SK-N-SH (cell line): ENCODE results near the gene THAP3. TPM values are rescaled to one million over a fixed set of nuclear protein-coding genes. Genes with fewer than 3 reads are reported as not detected.

Experiments used
- CTCF ChIA-PET: fragments of 300-600, 350-600 bp; formaldehyde crosslinking; extraction: SDS; loops from one replicate; lab custom pipeline; 2021; lab: Yijun Ruan, JAX
- POLR2A ChIA-PET: fragments of 350-600 bp; sonication (Branson Sonifier 250); formaldehyde crosslinking; extraction: SDS; loops from one replicate; lab custom pipeline; 2020; ENCODE audit warnings: antibody characterized with exemption, inconsistent platforms; lab: Yijun Ruan, JAX
- DNase-seq: peaks from one replicate; pipeline ENCODE4 v3.0.0; 2012
- H2AFZ ChIP-seq: fragments of 200-600 bp; sonication (generic); 2 replicates; pipeline ENCODE4 v1.8.1; 2016; ENCODE audit warnings: antibody characterized with exemption, mild to moderate bottlenecking, low read depth
- H3F3A ChIP-seq: fragments of 200-600 bp; sonication (generic); replicated peaks from 2 replicates; pipeline ENCODE3; 2016; ENCODE audit warnings: antibody characterized with exemption, mild to moderate bottlenecking; ENCODE audit not compliant: insufficient read depth
- H3K27ac ChIP-seq, 2 experiments: fragments of 200-500 bp in 1 of 2; fragments of 200-600 bp in 1 of 2; sonication (Bioruptor generic) in 1 of 2; sonication (generic), shearing (Covaris generic) in 1 of 2; 2 replicates each; pipeline versions ENCODE4 v1.5.1 to v1.6.1; 2014 to 2016; ENCODE audit warnings: low read depth in 2 of 2, inconsistent platforms in 1 of 2, low read length in 1 of 2, mild to moderate bottlenecking in 1 of 2, mixed read lengths in 1 of 2
- H3K27me3 ChIP-seq: fragments of 200-600 bp; sonication (generic), shearing (Covaris generic); 2 replicates; pipeline ENCODE4 v1.6.1; 2016; ENCODE audit warnings: mixed run types; ENCODE audit not compliant: insufficient read depth
- H3K36me3 ChIP-seq, 2 experiments: fragments of 200-500 bp in 1 of 2; fragments of 200-600 bp in 1 of 2; sonication (Bioruptor generic) in 1 of 2; sonication (generic) in 1 of 2; replicated peaks in 1 of 2; 2 replicates each; pipeline versions ENCODE3 to v1.5.1; 2014 to 2016; ENCODE audit warnings: low read length in 1 of 2, mild to moderate bottlenecking in 1 of 2; ENCODE audit not compliant: insufficient read depth in 2 of 2, control insufficient read depth in 1 of 2
- H3K4me1 ChIP-seq, 2 experiments: fragments of 200-500 bp in 1 of 2; fragments of 200-600 bp in 1 of 2; sonication (Bioruptor generic) in 1 of 2; sonication (generic), shearing (Covaris generic) in 1 of 2; 2 replicates each; pipeline versions ENCODE4 v1.5.1 to v1.6.1; 2014 to 2016; ENCODE audit warnings: low read depth in 1 of 2, low read length in 1 of 2, mixed run types in 1 of 2; ENCODE audit not compliant: insufficient read depth in 2 of 2, control insufficient read depth in 1 of 2
- H3K4me2 ChIP-seq: fragments of 200-600 bp; sonication (generic), shearing (Covaris generic); 2 replicates; pipeline ENCODE4 v1.6.1; 2017; ENCODE audit warnings: mixed run types
- H3K4me3 ChIP-seq, 2 experiments: fragments of 200-500 bp in 1 of 2; fragments of 200-600 bp in 1 of 2; sonication (Bioruptor generic) in 1 of 2; sonication (generic), shearing (Covaris generic) in 1 of 2; 2 replicates each; pipeline versions ENCODE4 v1.5.1 to v1.8.1; 2014 to 2016; ENCODE audit warnings: low read depth in 2 of 2, inconsistent platforms in 1 of 2, low read length in 1 of 2, mild to moderate bottlenecking in 1 of 2, mixed read lengths in 1 of 2, moderate library complexity in 1 of 2
- H3K79me2 ChIP-seq: fragments of 200-600 bp; sonication (generic); 2 replicates; pipeline ENCODE4 v1.8.1; 2017; ENCODE audit warnings: mild to moderate bottlenecking; ENCODE audit not compliant: insufficient read depth
- H3K9ac ChIP-seq: fragments of 200-600 bp; sonication (generic); 2 replicates; pipeline ENCODE4 v1.6.1; 2017; ENCODE audit warnings: mixed run types
- H3K9me2 ChIP-seq: fragments of 200-600 bp; sonication (generic); 2 replicates; pipeline ENCODE4 v1.6.1; 2017; ENCODE audit warnings: mixed run types
- H3K9me3 ChIP-seq: fragments of 200-600 bp; sonication (generic); 2 replicates; pipeline ENCODE4 v1.6.1; 2017; ENCODE audit warnings: mixed run types, mild to moderate bottlenecking, moderate library complexity
- H4K20me1 ChIP-seq: fragments of 200-600 bp; sonication (generic); 2 replicates; pipeline ENCODE4 v1.6.1; 2017; ENCODE audit warnings: mild to moderate bottlenecking, mixed run types; ENCODE audit not compliant: insufficient read depth
- GATA2 ChIP-seq: sonication (generic); formaldehyde crosslinking; IDR thresholded peaks from 2 replicates; pipeline ENCODE4 v1.5.0; 2020; ENCODE audit warnings: mild to moderate bottlenecking, missing genetic modification reagents
- MXI1 ChIP-seq: IDR thresholded peaks from 2 replicates; pipeline ENCODE4 v1.6.1; 2012; ENCODE audit warnings: mild to moderate bottlenecking, low read depth, low read length, improper control_type of control experiment
- WGBS: methylation state at CpG from one replicate; pipeline ENCODE4 v1.1.6; 2017; ENCODE audit warnings: low lambda C conversion rate; 5-methylcytosine and 5-hydroxymethylcytosine counted together
- polyA plus RNA-seq, 3 experiments: library from polyadenylated mRNA; depleted of rRNA; stranded (reverse); fragments of >200 nt; gene quantifications; 2 replicates each; pipeline ENCODE4 v1.2.3, GENCODE V29; 2012

The THAP3 gene
- polyA plus RNA-seq, 1 of the 3 experiments (the other 2 are of a cell fraction), result 11.1 TPM

- no peak overlapping the region for H3K9ac ChIP-seq
- H3K4me1 ChIP-seq, result peaks cover 0 to 21% of the 10 kb centered on the region in 2 experiments; a peak in 2 of 4 replicates
- WGBS, result 98% methylated on average over 2 of the region's 2 CpGs
- no peak overlapping the region for H3K4me2 ChIP-seq
- DNase-seq, result no peak
- no peaks in the 10 kb centered on the region for H3K9me2 ChIP-seq
- H3K36me3 ChIP-seq, result peaks cover 41 to 47% of the 10 kb centered on the region in 2 experiments
- H3K9me3 ChIP-seq, result no peaks in the 10 kb centered on the region
- H3K27me3 ChIP-seq, result no peaks in the 10 kb centered on the region
- H4K20me1 ChIP-seq, result no peaks in the 10 kb centered on the region
- no peak overlapping the region for H2AFZ ChIP-seq
- H3F3A ChIP-seq, result peaks cover 7% of the 10 kb centered on the region
- no peak overlapping the region for H3K4me3 ChIP-seq
- no peak overlapping the region for H3K27ac ChIP-seq
- ChIA-PET CTCF (interaction anchor here (1.1 to 1.7 kb wide), 2 partner anchors 11 to 26 kb away, joined by 4 to 5 read pairs; partner anchors contain the start of gene DNAJC11), POLR2A (no interaction called here)
- peaks cover 4% of the 10 kb centered on the region; the same call in 1 of the 2 replicates for H3K79me2 ChIP-seq
- TF ChIP-seq GATA2 (CRISPR knock-in tag) (no peak), MXI1 (no peak)
Measured at GRCh38 chr1:6675941-6676340, 51.3 kb downstream of the THAP3 start.

Other genes with a start within 250 kb of the THAP3 start
- 225 and 289 TPM in 2 replicates for gene ACOT7, start 231.1 kb upstream of the THAP3 start, polyA plus RNA-seq (2012; rRNA removed)
- 0.03 TPM in 2 replicates for gene HES2, start 204.9 kb upstream of the THAP3 start, polyA plus RNA-seq (2012; rRNA removed)
- gene ESPN, start 200.1 kb upstream of the THAP3 start, polyA plus RNA-seq (2012; rRNA removed), result 0.13 and 0.33 TPM in 2 replicates
- 20.8 TPM in 2 replicates for gene TNFRSF25, start 158.7 kb upstream of the THAP3 start, polyA plus RNA-seq (2012; rRNA removed)
- 14.7 and 14.9 TPM in 2 replicates for gene PLEKHG5, start 133.2 kb upstream of the THAP3 start, polyA plus RNA-seq (2012; rRNA removed)
- gene NOL9, start 70.4 kb upstream of the THAP3 start, polyA plus RNA-seq (2012; rRNA removed), result 7.1 and 7.9 TPM in 2 replicates
- not detected in 2 replicates for gene TAS1R1, start 69.6 kb upstream of the THAP3 start, polyA plus RNA-seq (2012; rRNA removed)
- gene ZBTB48, start 44.9 kb upstream of the THAP3 start, polyA plus RNA-seq (2012; rRNA removed), result 28.8 and 31.2 TPM in 2 replicates
- 9.0 and 12.5 TPM in 2 replicates for gene KLHL21, start 22.0 kb upstream of the THAP3 start, polyA plus RNA-seq (2012; rRNA removed)
- gene PHF13, start 11.1 kb upstream of the THAP3 start, polyA plus RNA-seq (2012; rRNA removed), result 6.5 and 8.5 TPM in 2 replicates
- 35.5 and 38.2 TPM in 2 replicates for gene DNAJC11, start 76.9 kb downstream of the THAP3 start, polyA plus RNA-seq (2012; rRNA removed)
- 44.1 and 63.1 TPM in 2 replicates for gene CAMTA1, start 160.6 kb downstream of the THAP3 start, polyA plus RNA-seq (2012; rRNA removed)